MM.1S (cell line): ENCODE data around the gene OR13F1.
"Not testable (repeated sequence)": the region's sequence is repeated elsewhere in the genome, so short reads cannot be mapped to it uniquely, and the experiment has no call there.

ENCODE experiments used
- DNase-seq: peaks from one replicate; pipeline ENCODE4 v3.0.0-alpha.2; 2015
- H2AFZ ChIP-seq: fragments of 300-600 bp; sonication (generic); 2 replicates; pipeline ENCODE4 v1.6.0; 2016; ENCODE audit warnings: antibody characterized with exemption, low read length
- H3F3A ChIP-seq: fragments of 300-600 bp; sonication (generic); 2 replicates; pipeline ENCODE4 v1.6.1; 2016; ENCODE audit warnings: mild to moderate bottlenecking, antibody characterized with exemption, low read length, moderate library complexity, mixed read lengths; ENCODE audit not compliant: insufficient read depth
- H3K27ac ChIP-seq: fragments of 300-600 bp; sonication (generic); 2 replicates; pipeline ENCODE4 v1.5.1; 2016; ENCODE audit warnings: mild to moderate bottlenecking, low read length
- H3K27me3 ChIP-seq: fragments of 300-600 bp; sonication (generic); replicated peaks from 2 replicates; pipeline ENCODE4 v1.6.0; 2016; ENCODE audit warnings: low read length; ENCODE audit not compliant: insufficient read depth
- H3K36me3 ChIP-seq: fragments of 300-600 bp; sonication (generic); replicated peaks from 2 replicates; pipeline ENCODE4 v1.6.1; 2016; ENCODE audit warnings: mild to moderate bottlenecking, low read length, mixed read lengths; ENCODE audit not compliant: insufficient read depth
- H3K4me1 ChIP-seq: fragments of 300-600 bp; sonication (generic); 2 replicates; pipeline ENCODE4 v1.6.1; 2016; ENCODE audit warnings: low read length, mixed read lengths
- H3K4me2 ChIP-seq: fragments of 300-600 bp; sonication (generic); 2 replicates; pipeline ENCODE4 v1.6.0; 2016; ENCODE audit warnings: low read depth, low read length
- H3K4me3 ChIP-seq: fragments of 300-600 bp; sonication (generic); 2 replicates; pipeline ENCODE4 v1.5.1; 2016; ENCODE audit warnings: low read length, mixed read lengths
- H3K79me2 ChIP-seq: fragments of 300-600 bp; sonication (generic); 2 replicates; pipeline ENCODE4 v1.6.1; 2016; ENCODE audit warnings: mixed run types, low read length, mixed read lengths
- H3K9ac ChIP-seq: fragments of 300-600 bp; sonication (generic); 2 replicates; pipeline ENCODE4 v1.6.1; 2016; ENCODE audit warnings: low read length, mixed read lengths
- H3K9me2 ChIP-seq: fragments of 300-600 bp; sonication (generic); replicated peaks from 2 replicates; pipeline ENCODE4 v1.6.1; 2016; ENCODE audit warnings: mild to moderate bottlenecking, low read length, mixed read lengths; ENCODE audit not compliant: insufficient read depth
- H3K9me3 ChIP-seq: fragments of 300-600 bp; sonication (generic); replicated peaks from 2 replicates; pipeline ENCODE4 v1.6.1; 2016; ENCODE audit warnings: mild to moderate bottlenecking, low read length, mixed read lengths; ENCODE audit not compliant: insufficient read depth
- H4K20me1 ChIP-seq: fragments of 300-600 bp; sonication (generic); 2 replicates; pipeline ENCODE4 v1.6.1; 2016; ENCODE audit warnings: mild to moderate bottlenecking, low read length, moderate library complexity, mixed read lengths; ENCODE audit not compliant: insufficient read depth
- CTCF ChIP-seq: fragments of 300-600 bp; sonication (generic); IDR thresholded peaks from 2 replicates; pipeline ENCODE4 v1.5.1; 2016; ENCODE audit warnings: antibody characterized with exemption, low read length, mixed read lengths
- EZH2 ChIP-seq: fragments of 300-600 bp; sonication (generic); optimal IDR thresholded peaks from 2 replicates; pipeline ENCODE3; 2017; ENCODE audit warnings: low read depth, mild to moderate bottlenecking, antibody characterized with exemption, low read length, mixed read lengths
- EZH2phosphoT487 ChIP-seq: fragments of 300-600 bp; sonication (generic); IDR thresholded peaks from 2 replicates; pipeline ENCODE4 v1.6.1; 2018; ENCODE audit warnings: antibody characterized with exemption, low read length

OR13F1 gene

GRCh38 chr9:104514901-104515300 is 10.8 kb downstream of the OR13F1 start:
- no peak for DNase-seq

GRCh38 chr9:104520241-104520640 is 16.2 kb downstream of the OR13F1 start:
- H3K4me3 ChIP-seq, H3K9me2 ChIP-seq, H3K4me2 ChIP-seq, H3K9ac ChIP-seq, H3F3A ChIP-seq, H3K4me1 ChIP-seq, H4K20me1 ChIP-seq, H3K79me2 ChIP-seq, H2AFZ ChIP-seq, H3K27me3 ChIP-seq, H3K27ac ChIP-seq, DNase-seq, H3K9me3 ChIP-seq, H3K36me3 ChIP-seq: not testable (repeated sequence)

More at GRCh38 chr9:104514901-104515300, 10.8 kb downstream of the OR13F1 start:
- H3K4me1 ChIP-seq: no peaks in the 10 kb centered on the region
- no peak overlapping the region for H3K4me2 ChIP-seq
- H3K9me2 ChIP-seq: no peaks in the 10 kb centered on the region
- no peak for TF ChIP-seq CTCF
- TF ChIP-seq EZH2phosphoT487: no peak
- no peak for TF ChIP-seq EZH2
- H3K9me3 ChIP-seq: no peaks in the 10 kb centered on the region
- H2AFZ ChIP-seq: no peak overlapping the region
- no peak overlapping the region for H3K9ac ChIP-seq
- no peaks in the 10 kb centered on the region for H3K27me3 ChIP-seq
- H3K79me2 ChIP-seq: no peaks in the 10 kb centered on the region
- no peaks in the 10 kb centered on the region for H4K20me1 ChIP-seq
- H3K4me3 ChIP-seq: no peak overlapping the region
- no peaks in the 10 kb centered on the region for H3K36me3 ChIP-seq
- H3K27ac ChIP-seq: no peak overlapping the region
- no peaks in the 10 kb centered on the region for H3F3A ChIP-seq

- TF ChIP-seq EZH2 (no peak), EZH2phosphoT487 (no peak)
- Histone ChIP-seq H3K27me3 (no peaks in the 10 kb centered on the region), H3K4me1 (no peaks in the 10 kb centered on the region), H3K36me3 (no peaks in the 10 kb centered on the region), H3K4me2 (no peak within 1 kb of the TSS), H3F3A (no peaks in the 10 kb centered on the region), H3K9me3 (no peaks in the 10 kb centered on the region), H3K79me2 (no peaks in the 10 kb centered on the region), H3K9ac (no peak within 1 kb of the TSS), H3K27ac (no peak within 1 kb of the TSS), H4K20me1 (no peaks in the 10 kb centered on the region), H3K4me3 (no peak within 1 kb of the TSS), H2AFZ (no peak within 1 kb of the TSS), H3K9me2 (no peaks in the 10 kb centered on the region)
- DNase-seq: no peak
Observed at GRCh38 chr9:104527109-104527508, 23.0 kb downstream of the OR13F1 start, which contains the start of gene OR13C4. TSS of gene OR13C4 (minus strand) at chr9:104527209. CDS start at chr9:104527209, 0 bp downstream.

GRCh38 chr9:104536756-104537155 is 32.7 kb downstream of the OR13F1 start, which contains the start of gene OR13C3:
TSS of gene OR13C3 (minus strand) at chr9:104536856. CDS start at chr9:104536723, 133 bp downstream.
- Histone ChIP-seq H3K27me3 (no peaks in the 10 kb centered on the region), H3K79me2 (no peaks in the 10 kb centered on the region), H3K4me2 (no peak within 1 kb of the TSS), H3K4me3 (no peak within 1 kb of the TSS), H3K36me3 (no peaks in the 10 kb centered on the region), H2AFZ (no peak within 1 kb of the TSS), H4K20me1 (no peaks in the 10 kb centered on the region), H3F3A (no peaks in the 10 kb centered on the region), H3K27ac (no peak within 1 kb of the TSS), H3K4me1 (no peaks in the 10 kb centered on the region), H3K9me3 (no peaks in the 10 kb centered on the region), H3K9me2 (no peaks in the 10 kb centered on the region), H3K9ac (no peak within 1 kb of the TSS)
- no peak for DNase-seq
- TF ChIP-seq EZH2phosphoT487: no peak
- no peak for TF ChIP-seq EZH2
- TF ChIP-seq CTCF: no peak
